Large intestine (tissue), 3 donors: ENCODE measurements around the gene ADGRF5. TPM values are rescaled to one million over a fixed set of nuclear protein-coding genes. Genes with fewer than 3 reads are reported as not detected.

Experiments
- DNase-seq, 2 donors: peaks; one replicate each; pipeline versions ENCODE4 v3.0.0 to v3.0.0-alpha.2; 2013
- H3K27ac ChIP-seq: one replicate; pipeline ENCODE4 v1.5.1; 2013; ENCODE audit warnings: low read length
- H3K27me3 ChIP-seq: 2 replicates; pipeline ENCODE4 v1.6.1; 2013; ENCODE audit warnings: low read length; ENCODE audit not compliant: control insufficient read depth, insufficient read depth
- H3K36me3 ChIP-seq: 2 replicates; pipeline ENCODE4 v1.6.1; 2013; ENCODE audit warnings: low read length; ENCODE audit not compliant: control insufficient read depth, insufficient read depth
- H3K4me1 ChIP-seq: one replicate; pipeline ENCODE4 v1.6.1; 2013; ENCODE audit warnings: low read length; ENCODE audit not compliant: control insufficient read depth, insufficient read depth
- H3K4me3 ChIP-seq: one replicate; pipeline ENCODE4 v1.5.1; 2013; ENCODE audit warnings: low read length
- H3K9me3 ChIP-seq: one replicate; pipeline ENCODE4 v1.6.1; 2013; ENCODE audit warnings: mild to moderate bottlenecking, low read depth, low read length, moderate library complexity; ENCODE audit not compliant: control insufficient read depth
- WGBS: methylation state at CpG from one replicate; pipeline ENCODE4 v1.1.5; 2013; ENCODE audit warnings: low lambda C conversion rate; ENCODE audit not compliant: insufficient coverage; 5-methylcytosine and 5-hydroxymethylcytosine counted together
- polyA plus RNA-seq: library from polyadenylated mRNA; unstranded; fragments of 120-200 nt; gene quantifications from one replicate; pipeline ENCODE4 v1.2.1, GENCODE V29; 2013

ADGRF5 gene
- polyA plus RNA-seq, 1 donor = 8.3 TPM

DNA sequence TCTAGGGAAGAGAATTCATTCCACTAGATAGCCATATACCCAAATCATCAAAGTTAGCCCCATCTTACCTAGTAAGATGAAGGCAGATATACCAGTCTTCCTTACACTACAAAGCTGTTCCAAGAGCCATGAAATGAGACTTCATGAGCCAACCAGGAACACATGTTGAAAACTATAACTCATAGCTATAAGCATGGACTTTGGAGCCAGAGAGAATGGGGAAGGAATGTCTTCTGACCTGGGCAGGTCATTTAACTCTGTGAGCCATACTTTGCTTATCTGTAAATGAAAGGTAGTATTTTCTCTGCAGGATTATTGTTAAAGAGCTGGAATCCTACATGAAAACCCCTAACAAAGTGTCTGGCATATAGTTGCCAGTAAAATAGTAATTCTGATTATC, 27.3 kb downstream of the ADGRF5 start:
- no peaks in the 10 kb centered on the region for H3K36me3 ChIP-seq
- no peaks in the 10 kb centered on the region for H3K9me3 ChIP-seq
- H3K4me3 ChIP-seq = no peak overlapping the region
- peaks cover 22% of the 10 kb centered on the region for H3K4me1 ChIP-seq
- H3K27me3 ChIP-seq = no peaks in the 10 kb centered on the region
- DNase-seq = peak; percentile 72 to 86
- H3K27ac ChIP-seq = peak overlapping the region; percentile 82

DNA sequence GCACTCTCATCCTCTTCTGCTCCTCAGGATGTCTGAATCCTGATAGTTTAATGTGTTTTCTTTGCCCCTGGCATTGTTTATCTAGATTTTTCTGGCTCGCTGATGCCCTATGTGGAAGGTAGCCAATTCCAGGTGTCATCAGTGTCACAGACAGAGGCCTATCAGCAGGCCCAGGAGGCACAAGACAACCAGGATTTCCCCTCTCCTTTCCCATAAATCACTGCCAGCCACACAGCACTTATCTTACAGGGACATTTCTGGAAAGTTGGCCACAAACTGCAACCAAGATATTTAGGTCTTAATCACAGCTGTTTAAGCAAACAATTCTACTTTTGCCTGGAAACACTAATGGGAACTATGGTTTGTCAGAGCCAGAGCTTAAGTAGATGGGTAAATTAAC, 28.1 kb downstream of the ADGRF5 start:
- Histone ChIP-seq H3K9me3 (no peaks in the 10 kb centered on the region), H3K27ac (peak overlapping the region; percentile 82), H3K4me1 (peaks cover 17% of the 10 kb centered on the region), H3K27me3 (no peaks in the 10 kb centered on the region), H3K36me3 (no peaks in the 10 kb centered on the region), H3K4me3 (no peak overlapping the region)
- WGBS = no CpG with 5 or more reads among the region's 1 CpG
- no peak for DNase-seq

GRCh38 chr6:46891252-46891795, 30.4 kb downstream of the ADGRF5 start:
- Histone ChIP-seq H3K4me1 (peaks cover 17% of the 10 kb centered on the region), H3K36me3 (no peaks in the 10 kb centered on the region), H3K9me3 (no peaks in the 10 kb centered on the region), H3K4me3 (no peak overlapping the region), H3K27ac (no peak overlapping the region), H3K27me3 (no peaks in the 10 kb centered on the region)
- DNase-seq = no peak
- WGBS = 87% methylated on average over 3 of the region's 4 CpGs

GRCh38 chr6:46888578-46888977, 33.2 kb downstream of the ADGRF5 start:
- Histone ChIP-seq H3K36me3 (no peaks in the 10 kb centered on the region), H3K9me3 (no peaks in the 10 kb centered on the region), H3K27ac (no peak overlapping the region), H3K27me3 (no peaks in the 10 kb centered on the region), H3K4me1 (peaks cover 5% of the 10 kb centered on the region), H3K4me3 (no peak overlapping the region)
- 90% methylated on average over 2 of the region's 4 CpGs for WGBS
- DNase-seq = no peak

GRCh38 chr6:46888031-46888430, 33.7 kb downstream of the ADGRF5 start:
- Histone ChIP-seq H3K9me3 (no peaks in the 10 kb centered on the region), H3K36me3 (no peaks in the 10 kb centered on the region), H3K27ac (no peak overlapping the region), H3K27me3 (no peaks in the 10 kb centered on the region), H3K4me3 (no peak overlapping the region), H3K4me1 (no peaks in the 10 kb centered on the region)
- no peak for DNase-seq
- WGBS = 0% methylated on average over 1 of the region's 3 CpGs

DNA sequence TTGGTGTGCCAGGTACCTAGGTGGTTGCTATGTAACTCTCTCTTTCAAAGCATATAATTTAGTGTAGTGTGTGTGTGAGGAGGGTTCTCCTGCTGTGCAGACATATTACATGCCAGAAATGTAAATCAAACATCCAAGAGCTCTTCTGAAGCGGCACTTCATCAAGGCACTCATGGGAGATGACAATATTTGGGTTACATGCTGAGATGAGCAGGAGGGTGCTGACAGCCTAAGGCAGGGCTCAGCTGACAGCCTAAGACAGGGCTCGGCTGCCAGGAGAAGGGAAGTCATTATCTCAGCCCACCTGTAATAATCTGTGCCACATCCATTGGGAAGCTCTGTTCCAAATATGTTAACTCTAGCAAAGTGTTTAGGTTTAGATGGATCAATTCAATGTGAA, 39.1 kb downstream of the ADGRF5 start:
- Histone ChIP-seq H3K27me3 (no peaks in the 10 kb centered on the region), H3K36me3 (no peaks in the 10 kb centered on the region), H3K4me3 (no peak overlapping the region), H3K4me1 (no peaks in the 10 kb centered on the region), H3K27ac (no peak overlapping the region), H3K9me3 (no peaks in the 10 kb centered on the region)
- no peak for DNase-seq
- WGBS = no CpG with 5 or more reads among the region's 2 CpGs

GRCh38 chr6:46879003-46879402, 42.7 kb downstream of the ADGRF5 start:
- 100% methylated on average over 2 of the region's 5 CpGs for WGBS
- no peaks in the 10 kb centered on the region for H3K36me3 ChIP-seq

DNA sequence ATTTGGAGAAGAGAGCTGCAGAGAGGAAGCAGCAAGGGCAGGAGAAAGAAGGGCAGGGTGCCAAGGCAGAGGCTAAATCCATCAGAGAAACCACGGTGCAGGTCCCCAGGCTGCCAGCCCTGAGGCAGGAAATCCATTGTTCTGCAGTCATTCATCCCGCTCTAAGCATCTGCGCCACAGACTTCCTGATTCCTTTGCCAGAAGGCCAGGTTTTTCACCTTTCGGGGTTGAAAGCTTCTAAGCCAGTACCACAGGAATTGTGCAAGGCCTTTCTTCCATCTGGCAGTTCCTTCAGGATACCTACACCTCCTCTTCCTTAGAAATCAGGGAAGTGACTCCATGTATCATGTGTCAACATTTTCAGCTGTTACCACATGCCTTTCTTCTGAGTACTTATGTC, 45.6 kb downstream of the ADGRF5 start:
- DNase-seq = no peak
- no CpG with 5 or more reads among the region's 4 CpGs for WGBS
- Histone ChIP-seq H3K9me3 (no peaks in the 10 kb centered on the region), H3K27me3 (no peaks in the 10 kb centered on the region), H3K4me3 (no peak overlapping the region), H3K27ac (no peak overlapping the region), H3K36me3 (no peaks in the 10 kb centered on the region), H3K4me1 (no peaks in the 10 kb centered on the region)

More at GRCh38 chr6:46879003-46879402, 42.7 kb downstream of the ADGRF5 start:
- H3K27ac ChIP-seq = no peak overlapping the region
- no peaks in the 10 kb centered on the region for H3K27me3 ChIP-seq
- H3K9me3 ChIP-seq = no peaks in the 10 kb centered on the region
- no peak overlapping the region for H3K4me3 ChIP-seq
- no peak for DNase-seq
- H3K4me1 ChIP-seq = no peaks in the 10 kb centered on the region

- H3K4me3 ChIP-seq = no peak overlapping the region
- WGBS = 80% methylated on average over 1 of the region's 5 CpGs
- H3K4me1 ChIP-seq = no peaks in the 10 kb centered on the region
- DNase-seq = no peak
- no peak overlapping the region for H3K27ac ChIP-seq
- H3K9me3 ChIP-seq = no peaks in the 10 kb centered on the region
- H3K27me3 ChIP-seq = no peaks in the 10 kb centered on the region
- no peaks in the 10 kb centered on the region for H3K36me3 ChIP-seq
Observed at GRCh38 chr6:46867411-46867810, 54.3 kb downstream of the ADGRF5 start.

GRCh38 chr6:46865221-46865620, 56.5 kb downstream of the ADGRF5 start:
- no peak for DNase-seq
- H3K36me3 ChIP-seq = no peaks in the 10 kb centered on the region
- H3K4me3 ChIP-seq = no peak overlapping the region
- no peaks in the 10 kb centered on the region for H3K4me1 ChIP-seq
- no peaks in the 10 kb centered on the region for H3K9me3 ChIP-seq
- H3K27me3 ChIP-seq = no peaks in the 10 kb centered on the region
- 60% methylated on average over 1 of the region's 2 CpGs for WGBS
- no peak overlapping the region for H3K27ac ChIP-seq

DNA sequence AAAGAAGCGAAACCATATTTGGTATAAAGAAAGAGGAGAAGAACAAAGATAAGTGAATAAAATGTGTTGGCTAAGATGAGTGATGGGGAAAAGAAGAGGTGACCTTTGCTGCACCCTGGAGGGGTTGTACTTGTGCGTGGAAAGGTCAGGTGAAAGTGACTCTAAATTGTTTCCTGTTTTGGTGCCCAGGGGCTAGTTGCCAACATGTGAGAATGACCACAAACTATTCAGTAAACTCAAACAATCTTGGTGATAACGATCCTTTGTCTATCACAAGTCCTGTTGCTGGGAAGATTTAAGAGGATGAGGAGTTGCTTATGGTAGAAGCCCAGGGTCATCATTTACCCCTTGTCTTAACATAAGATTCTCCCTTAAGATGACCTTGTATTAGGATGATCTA, 57.9 kb downstream of the ADGRF5 start:
- no peaks in the 10 kb centered on the region for H3K27me3 ChIP-seq
- no peaks in the 10 kb centered on the region for H3K4me1 ChIP-seq
- no peaks in the 10 kb centered on the region for H3K36me3 ChIP-seq
- H3K9me3 ChIP-seq = no peaks in the 10 kb centered on the region
- H3K4me3 ChIP-seq = no peak overlapping the region
- DNase-seq = no peak
- no peak overlapping the region for H3K27ac ChIP-seq
- WGBS = 100% methylated on average over 1 of the region's 3 CpGs
